Measurements from ENCODE around the gene SPATS2L.

The SPATS2L gene

GRCh38 chr2:200297100-200297499, 9.4 kb upstream of the SPATS2L start:
- no peak for DNase-seq

GRCh38 chr2:200297989-200298388, 8.5 kb upstream of the SPATS2L start:
- DNase-seq = no peak

- no peak for DNase-seq
These were observed 7.7 kb upstream of the SPATS2L start for GRCh38 chr2:200298816-200299215.

- no peak for DNase-seq
These were observed 6.4 kb upstream of the SPATS2L start for GRCh38 chr2:200300065-200300464.

GRCh38 chr2:200300638-200301314, 5.7 kb upstream of the SPATS2L start:
- no peak for DNase-seq

- no peak for DNase-seq
These were observed 4.3 kb upstream of the SPATS2L start for GRCh38 chr2:200301953-200302858.

GRCh38 chr2:200302940-200303727, 3.4 kb upstream of the SPATS2L start:
- DNase-seq = peak in 1 of 2 donors; percentile 4

GRCh38 chr2:200305797-200306195, 697 bp upstream of the SPATS2L start:
- DNase-seq = peak in 1 of 2 donors; percentile 3

GRCh38 chr2:200306931-200307723, 634 bp downstream of the SPATS2L start:
- DNase-seq = peak in 1 of 2 donors; percentile 16

- DNase-seq = peak in 1 of 2 donors; percentile 17
These were observed 1.4 kb downstream of the SPATS2L start for GRCh38 chr2:200307724-200308545.

- no peak for DNase-seq
These were observed 2.2 kb downstream of the SPATS2L start for GRCh38 chr2:200308546-200309295.

GRCh38 chr2:200309296-200310049, 3.0 kb downstream of the SPATS2L start:
- no peak for DNase-seq

GRCh38 chr2:200310545-200310971, 4.1 kb downstream of the SPATS2L start:
- no peak for DNase-seq

- DNase-seq = no peak
These were observed 4.6 kb downstream of the SPATS2L start for GRCh38 chr2:200311139-200311538.

GRCh38 chr2:200314976-200315567, 8.6 kb downstream of the SPATS2L start:
- DNase-seq = no peak

GRCh38 chr2:200317975-200318374, 11.5 kb downstream of the SPATS2L start:
- DNase-seq = no peak

GRCh38 chr2:200318940-200319435, 12.5 kb downstream of the SPATS2L start:
- no peak for DNase-seq

GRCh38 chr2:200319548-200320337, 13.2 kb downstream of the SPATS2L start:
- DNase-seq = no peak

Measured in activated CD4-positive, alpha-beta T cell treated with anti-CD3 and anti-CD28 coated beads for 4 hours (primary cell).